SK-N-SH treated with all-trans-retinoic acid at 6 μM for 48 hours (cell line): ENCODE data around the gene ZNF44.

Source experiments
- ATAC-seq: fragments of 200-7000 bp; cut with Tn5 transposase; 3 replicates; pipeline ENCODE4 v1.9.1; 2020; ENCODE audit warnings: mild to moderate bottlenecking, moderate library complexity
- BACH2 ChIP-seq: fragments of 250-450 bp; sonication (Bioruptor Pico); IDR thresholded peaks from 2 replicates; pipeline ENCODE4 v1.9.0; 2021; ENCODE audit warnings: mild to moderate bottlenecking, borderline replicate concordance
- CSDC2 ChIP-seq: fragments of 250-450 bp; sonication (Bioruptor Pico); IDR thresholded peaks from 2 replicates; pipeline ENCODE4 v1.5.0; 2020; ENCODE audit warnings: mild to moderate bottlenecking, moderate library complexity
- ESRRG ChIP-seq: fragments of 250-450 bp; sonication (Bioruptor Pico); IDR thresholded peaks from 2 replicates; pipeline ENCODE4 v1.6.1; 2021; ENCODE audit warnings: mild to moderate bottlenecking
- GLIS3 ChIP-seq: fragments of 250-450 bp; sonication (Bioruptor Pico); IDR thresholded peaks from 2 replicates; pipeline ENCODE4 v1.5.0; 2020; ENCODE audit warnings: mild to moderate bottlenecking, moderate library complexity
- ISL1 ChIP-seq: fragments of 250-450 bp; sonication (Bioruptor Pico); IDR thresholded peaks from 2 replicates; pipeline ENCODE4 v2.1.2; 2022; ENCODE audit warnings: mild to moderate bottlenecking, moderate library complexity
- OSR1 ChIP-seq: fragments of 250-450 bp; sonication (Bioruptor Pico); IDR thresholded peaks from 2 replicates; pipeline ENCODE4 v1.8.0; 2022; ENCODE audit warnings: moderate library complexity, mild to moderate bottlenecking, inconsistent platforms
- PPARA ChIP-seq: fragments of 250-450 bp; sonication (Bioruptor Pico); IDR thresholded peaks from 2 replicates; pipeline ENCODE4 v1.5.0; 2020; ENCODE audit warnings: mild to moderate bottlenecking, borderline replicate concordance
- RARB ChIP-seq: fragments of 250-450 bp; sonication (Bioruptor Pico); IDR thresholded peaks from 2 replicates; pipeline ENCODE4 v1.8.0; 2021; ENCODE audit warnings: mild to moderate bottlenecking, moderate library complexity
- SNAI2 ChIP-seq: fragments of 250-450 bp; sonication (Bioruptor Pico); IDR thresholded peaks from 2 replicates; pipeline ENCODE4 v1.5.0; 2020; ENCODE audit warnings: mild to moderate bottlenecking, moderate library complexity
- TCF4 ChIP-seq: fragments of 250-450 bp; sonication (Bioruptor Pico); IDR thresholded peaks from 2 replicates; pipeline ENCODE4 v1.8.0; 2021; ENCODE audit warnings: mild to moderate bottlenecking, moderate library complexity, borderline replicate concordance
- TOX ChIP-seq: fragments of 250-450 bp; sonication (Bioruptor Pico); IDR thresholded peaks from 2 replicates; pipeline ENCODE4 v1.8.0; 2021; ENCODE audit warnings: mild to moderate bottlenecking, moderate library complexity, borderline replicate concordance
- ZC3H10 ChIP-seq: fragments of 250-450 bp; sonication (Bioruptor Pico); IDR thresholded peaks from 2 replicates; pipeline ENCODE4 v1.5.1; 2021; ENCODE audit warnings: mild to moderate bottlenecking, moderate library complexity
- ZFP3 ChIP-seq: fragments of 250-450 bp; sonication (Bioruptor Pico); IDR thresholded peaks from 2 replicates; pipeline ENCODE4 v1.5.0; 2020; ENCODE audit warnings: mild to moderate bottlenecking, moderate library complexity
- ZFP30 ChIP-seq: fragments of 450-650 bp; formaldehyde crosslinking; IDR thresholded peaks from 2 replicates; pipeline ENCODE4 v1.5.0; 2022; ENCODE audit warnings: mild to moderate bottlenecking, moderate library complexity
- ZNF565 ChIP-seq: fragments of 450-650 bp; formaldehyde crosslinking; conservative IDR thresholded peaks from 2 replicates; pipeline ENCODE4 v1.5.0; 2020; ENCODE audit warnings: low read depth, mild to moderate bottlenecking, moderate library complexity
- ZNF8 ChIP-seq: fragments of 450-650 bp; formaldehyde crosslinking; IDR thresholded peaks from 2 replicates; pipeline ENCODE4 v1.5.0; 2020; ENCODE audit warnings: mild to moderate bottlenecking, moderate library complexity
- TF ChIP-seq, protein P1 (sequence below): fragments of 250-450 bp; sonication (Bioruptor Pico); IDR thresholded peaks from 2 replicates; pipeline ENCODE4 v1.5.1; 2020; ENCODE audit warnings: low read depth, mild to moderate bottlenecking, moderate library complexity
- TF ChIP-seq, protein P2 (sequence below): fragments of 250-450 bp; sonication (Bioruptor Pico); IDR thresholded peaks from 2 replicates; pipeline ENCODE4 v1.5.0; 2020; ENCODE audit warnings: mild to moderate bottlenecking, moderate library complexity

Gene ZNF44

DNA sequence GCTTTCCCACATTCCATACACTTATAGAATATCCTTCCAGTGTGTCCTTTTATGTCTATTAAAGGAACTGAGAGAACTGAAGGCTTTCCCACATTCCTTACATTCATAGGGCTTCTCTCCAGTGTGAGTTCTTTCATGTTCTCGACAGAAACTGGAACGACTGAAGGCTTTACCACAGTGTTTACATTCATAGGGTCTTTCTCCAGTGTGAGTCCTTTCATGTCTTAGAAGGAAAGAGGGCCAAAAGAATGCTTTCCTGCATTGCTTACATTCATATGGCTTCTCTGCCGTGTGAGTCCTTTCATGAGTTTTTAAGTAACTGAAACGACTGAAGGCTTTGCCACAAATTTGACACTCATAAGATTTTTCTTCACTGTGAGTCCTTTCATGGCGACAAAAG lies 22.3 kb downstream of the ZNF44 start:
- ATAC-seq = no peak
- no peak for TF ChIP-seq ZNF565 (CRISPR knock-in tag)
- no peak for TF ChIP-seq ZFP3 (CRISPR knock-in tag)
- no peak for TF ChIP-seq BACH2 (CRISPR knock-in tag)
- no peak for TF ChIP-seq RARB (CRISPR knock-in tag)
- TF ChIP-seq, protein P1, sequence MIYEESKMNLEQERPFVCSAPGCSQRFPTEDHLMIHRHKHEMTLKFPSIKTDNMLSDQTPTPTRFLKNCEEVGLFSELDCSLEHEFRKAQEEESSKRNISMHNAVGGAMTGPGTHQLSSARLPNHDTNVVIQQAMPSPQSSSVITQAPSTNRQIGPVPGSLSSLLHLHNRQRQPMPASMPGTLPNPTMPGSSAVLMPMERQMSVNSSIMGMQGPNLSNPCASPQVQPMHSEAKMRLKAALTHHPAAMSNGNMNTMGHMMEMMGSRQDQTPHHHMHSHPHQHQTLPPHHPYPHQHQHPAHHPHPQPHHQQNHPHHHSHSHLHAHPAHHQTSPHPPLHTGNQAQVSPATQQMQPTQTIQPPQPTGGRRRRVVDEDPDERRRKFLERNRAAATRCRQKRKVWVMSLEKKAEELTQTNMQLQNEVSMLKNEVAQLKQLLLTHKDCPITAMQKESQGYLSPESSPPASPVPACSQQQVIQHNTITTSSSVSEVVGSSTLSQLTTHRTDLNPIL = no peak
- no peak for TF ChIP-seq TCF4
- TF ChIP-seq CSDC2 (CRISPR knock-in tag) = no peak
- TF ChIP-seq ZNF8 (CRISPR knock-in tag) = no peak

DNA sequence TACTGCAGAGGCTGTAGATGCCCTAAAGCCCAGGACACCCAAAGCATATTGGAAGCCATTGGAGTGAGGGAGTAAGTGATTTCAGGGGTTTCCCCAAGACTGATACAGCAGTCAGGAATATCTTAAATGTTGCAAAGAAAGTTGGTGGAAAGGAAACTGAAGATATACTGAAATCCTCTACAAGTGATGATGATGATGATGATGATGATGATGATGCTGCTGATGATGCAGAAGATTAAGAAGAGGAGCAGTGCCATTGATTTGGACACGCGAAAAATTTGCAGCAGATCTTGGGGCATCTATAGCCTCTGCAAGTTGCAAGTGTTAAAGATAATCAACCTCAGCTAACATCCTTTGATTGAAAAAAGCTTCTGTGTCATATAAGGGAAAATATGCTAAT lies 23.8 kb downstream of the ZNF44 start:
- no peak for ATAC-seq
- TF ChIP-seq ZNF565 (CRISPR knock-in tag) = no peak
- TF ChIP-seq TOX (CRISPR knock-in tag) = no peak
- TF ChIP-seq, protein P1 = no peak
- no peak for TF ChIP-seq CSDC2 (CRISPR knock-in tag)
- TF ChIP-seq OSR1 (CRISPR knock-in tag) = no peak
- no peak for TF ChIP-seq RARB (CRISPR knock-in tag)

DNA sequence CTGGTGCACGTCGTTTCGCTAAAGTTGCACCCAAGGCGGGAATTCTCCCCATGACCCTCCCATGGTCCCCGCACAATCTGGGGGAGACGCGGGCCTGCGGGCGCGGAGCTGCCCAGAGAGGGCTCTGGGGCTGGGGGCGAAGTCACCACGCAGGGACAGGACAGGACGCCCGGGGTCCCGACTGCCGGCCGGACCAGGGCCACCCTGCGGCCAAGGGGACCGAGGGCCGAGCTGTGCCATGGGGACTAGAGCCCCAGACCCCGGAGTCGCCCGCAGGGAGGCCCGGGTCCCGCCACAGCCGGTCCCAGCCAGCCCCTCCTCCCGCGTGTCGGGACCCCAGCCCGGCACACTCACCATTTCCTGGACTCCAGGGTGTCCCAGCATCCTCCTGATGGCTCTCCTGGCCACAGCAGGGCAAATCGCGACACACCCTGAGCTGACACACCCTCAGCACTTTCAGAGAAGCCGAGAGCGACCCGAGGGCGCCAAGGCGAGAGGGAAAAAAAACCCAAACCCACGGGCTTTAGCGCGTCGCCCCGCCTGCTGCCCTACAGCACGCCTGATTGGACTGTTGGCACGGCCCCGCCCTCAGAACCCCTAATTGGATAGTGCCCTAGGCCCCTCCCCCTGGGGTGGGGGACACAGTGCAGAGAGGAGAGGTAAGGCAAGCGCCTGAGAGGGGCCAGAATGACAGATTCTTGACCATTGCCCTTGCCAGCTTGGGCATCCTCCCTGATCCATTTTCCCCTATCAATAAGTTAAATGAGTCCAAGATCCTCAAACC lies 28.6 kb downstream of the ZNF44 start:
- ATAC-seq = no peak
- TF ChIP-seq GLIS3 (CRISPR knock-in tag) (no peak), RARB (CRISPR knock-in tag) (no peak), ZFP30 (CRISPR knock-in tag) (no peak), PPARA (no peak), TCF4 (no peak), BACH2 (CRISPR knock-in tag) (no peak), ESRRG (CRISPR knock-in tag) (no peak), ZC3H10 (CRISPR knock-in tag) (no peak), ZNF8 (CRISPR knock-in tag) (no peak), TOX (CRISPR knock-in tag) (no peak)
- TF ChIP-seq, protein P2, sequence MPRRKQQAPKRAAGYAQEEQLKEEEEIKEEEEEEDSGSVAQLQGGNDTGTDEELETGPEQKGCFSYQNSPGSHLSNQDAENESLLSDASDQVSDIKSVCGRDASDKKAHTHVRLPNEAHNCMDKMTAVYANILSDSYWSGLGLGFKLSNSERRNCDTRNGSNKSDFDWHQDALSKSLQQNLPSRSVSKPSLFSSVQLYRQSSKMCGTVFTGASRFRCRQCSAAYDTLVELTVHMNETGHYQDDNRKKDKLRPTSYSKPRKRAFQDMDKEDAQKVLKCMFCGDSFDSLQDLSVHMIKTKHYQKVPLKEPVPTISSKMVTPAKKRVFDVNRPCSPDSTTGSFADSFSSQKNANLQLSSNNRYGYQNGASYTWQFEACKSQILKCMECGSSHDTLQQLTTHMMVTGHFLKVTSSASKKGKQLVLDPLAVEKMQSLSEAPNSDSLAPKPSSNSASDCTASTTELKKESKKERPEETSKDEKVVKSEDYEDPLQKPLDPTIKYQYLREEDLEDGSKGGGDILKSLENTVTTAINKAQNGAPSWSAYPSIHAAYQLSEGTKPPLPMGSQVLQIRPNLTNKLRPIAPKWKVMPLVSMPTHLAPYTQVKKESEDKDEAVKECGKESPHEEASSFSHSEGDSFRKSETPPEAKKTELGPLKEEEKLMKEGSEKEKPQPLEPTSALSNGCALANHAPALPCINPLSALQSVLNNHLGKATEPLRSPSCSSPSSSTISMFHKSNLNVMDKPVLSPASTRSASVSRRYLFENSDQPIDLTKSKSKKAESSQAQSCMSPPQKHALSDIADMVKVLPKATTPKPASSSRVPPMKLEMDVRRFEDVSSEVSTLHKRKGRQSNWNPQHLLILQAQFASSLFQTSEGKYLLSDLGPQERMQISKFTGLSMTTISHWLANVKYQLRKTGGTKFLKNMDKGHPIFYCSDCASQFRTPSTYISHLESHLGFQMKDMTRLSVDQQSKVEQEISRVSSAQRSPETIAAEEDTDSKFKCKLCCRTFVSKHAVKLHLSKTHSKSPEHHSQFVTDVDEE (CRISPR knock-in tag) = no peak
- TF ChIP-seq, all 23 proteins: peak for 0

DNA sequence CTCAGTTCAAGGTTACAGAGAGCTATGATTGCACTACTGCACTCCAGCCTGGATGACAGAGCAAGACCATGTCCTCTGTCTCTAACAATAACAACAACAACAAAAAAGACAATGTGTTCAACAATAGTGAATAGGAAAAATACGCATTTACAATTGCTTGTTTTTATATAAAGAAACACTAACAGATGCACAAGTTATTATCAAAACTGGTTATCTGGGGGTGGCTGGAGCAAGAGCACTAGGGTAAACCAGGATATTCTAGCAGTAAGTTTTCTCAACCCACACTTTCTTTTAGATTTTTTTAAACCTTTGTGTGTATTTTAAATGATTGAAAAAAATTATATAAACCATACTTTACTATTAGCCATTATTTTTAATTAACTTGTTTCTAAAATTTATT lies 33.1 kb downstream of the ZNF44 start:
- no peak for ATAC-seq

More for the DNA sequence above, 33.1 kb downstream of the ZNF44 start:
- no peak for TF ChIP-seq BACH2 (CRISPR knock-in tag)
- TF ChIP-seq SNAI2 (CRISPR knock-in tag) = no peak
- no peak for TF ChIP-seq PPARA
- TF ChIP-seq ISL1 (CRISPR knock-in tag) = no peak
- TF ChIP-seq, protein P2 (CRISPR knock-in tag) = no peak
- no peak for TF ChIP-seq RARB (CRISPR knock-in tag)
